Upper lobe of right lung (tissue), 1 donor: ENCODE results near the gene UFSP2. TPM values are rescaled to one million over a fixed set of nuclear protein-coding genes. Genes with fewer than 3 reads are reported as not detected.

Source experiments
- ATAC-seq: fragments of 200-7000 bp; cut with Tn5 transposase; one replicate; pipeline ENCODE4 v1.9.1; 2020; ENCODE audit warnings: mild to moderate bottlenecking, moderate library complexity
- DNase-seq: peaks from one replicate; pipeline ENCODE4 v3.0.0-alpha.2; 2020
- H3K27ac ChIP-seq: fragments of 200-600 bp; one replicate; pipeline ENCODE4 v1.8.0; 2022
- H3K27me3 ChIP-seq: fragments of 200-600 bp; one replicate; pipeline ENCODE4 v1.8.0; 2022; ENCODE audit warnings: mild to moderate bottlenecking
- H3K36me3 ChIP-seq: fragments of 200-600 bp; one replicate; pipeline ENCODE4 v1.8.0; 2022
- H3K4me1 ChIP-seq: fragments of 200-600 bp; one replicate; pipeline ENCODE4 v1.8.0; 2022
- H3K4me3 ChIP-seq: fragments of 200-600 bp; one replicate; pipeline ENCODE4 v1.8.0; 2022; ENCODE audit warnings: mild to moderate bottlenecking
- H3K9me3 ChIP-seq: fragments of 200-600 bp; one replicate; pipeline ENCODE4 v1.8.0; 2022
- intact Hi-C: fragments of 100-400 bp; cut with DNase I; formaldehyde crosslinking; loops from one replicate; pipeline ENCODE4 v1.11.0; 2022
- total RNA-seq: library from RNA; stranded (reverse); fragmentation: NEBNext Ultra II Directional; extraction: Animal tissue kit (Norgen Biotek cat#: 25700); gene quantifications from one replicate; pipeline ENCODE4 v1.2.1, GENCODE V29; 2021
- TF ChIP-seq, protein P1 (sequence below): fragments of 200-600 bp; IDR thresholded peaks from one replicate; pipeline ENCODE4 v1.8.0; 2022; ENCODE audit warnings: antibody characterized with exemption
- donor health status: DM: no; HTN: yes; CAD: no; lungs with severe emphysema.

Gene UFSP2
- total RNA-seq, 1 donor from 2014 or later = 36.8 TPM

- H3K4me3 ChIP-seq = no peak overlapping the region
- intact Hi-C loops = no loop called here
- H3K4me1 ChIP-seq = no peaks in the 10 kb centered on the region
- TF ChIP-seq, protein P1, sequence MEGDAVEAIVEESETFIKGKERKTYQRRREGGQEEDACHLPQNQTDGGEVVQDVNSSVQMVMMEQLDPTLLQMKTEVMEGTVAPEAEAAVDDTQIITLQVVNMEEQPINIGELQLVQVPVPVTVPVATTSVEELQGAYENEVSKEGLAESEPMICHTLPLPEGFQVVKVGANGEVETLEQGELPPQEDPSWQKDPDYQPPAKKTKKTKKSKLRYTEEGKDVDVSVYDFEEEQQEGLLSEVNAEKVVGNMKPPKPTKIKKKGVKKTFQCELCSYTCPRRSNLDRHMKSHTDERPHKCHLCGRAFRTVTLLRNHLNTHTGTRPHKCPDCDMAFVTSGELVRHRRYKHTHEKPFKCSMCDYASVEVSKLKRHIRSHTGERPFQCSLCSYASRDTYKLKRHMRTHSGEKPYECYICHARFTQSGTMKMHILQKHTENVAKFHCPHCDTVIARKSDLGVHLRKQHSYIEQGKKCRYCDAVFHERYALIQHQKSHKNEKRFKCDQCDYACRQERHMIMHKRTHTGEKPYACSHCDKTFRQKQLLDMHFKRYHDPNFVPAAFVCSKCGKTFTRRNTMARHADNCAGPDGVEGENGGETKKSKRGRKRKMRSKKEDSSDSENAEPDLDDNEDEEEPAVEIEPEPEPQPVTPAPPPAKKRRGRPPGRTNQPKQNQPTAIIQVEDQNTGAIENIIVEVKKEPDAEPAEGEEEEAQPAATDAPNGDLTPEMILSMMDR = no peak
- no peak for DNase-seq
- no peaks in the 10 kb centered on the region for H3K9me3 ChIP-seq
- peaks cover 30% of the 10 kb centered on the region for H3K36me3 ChIP-seq
- ATAC-seq = no peak
- H3K27ac ChIP-seq = no peak overlapping the region
- no peaks in the 10 kb centered on the region for H3K27me3 ChIP-seq
Observed at GRCh38 chr4:185357733-185358440, 67.9 kb downstream of the UFSP2 start.

- Histone ChIP-seq H3K27ac (no peak overlapping the region), H3K4me1 (no peaks in the 10 kb centered on the region), H3K27me3 (no peaks in the 10 kb centered on the region), H3K9me3 (no peaks in the 10 kb centered on the region), H3K4me3 (no peak overlapping the region), H3K36me3 (peaks cover 34% of the 10 kb centered on the region)
- ATAC-seq (no peak), DNase-seq (no peak)
- intact Hi-C loops = no loop called here
- TF ChIP-seq, protein P1 = no peak
Observed at GRCh38 chr4:185357211-185357610, 68.6 kb downstream of the UFSP2 start.

DNA sequence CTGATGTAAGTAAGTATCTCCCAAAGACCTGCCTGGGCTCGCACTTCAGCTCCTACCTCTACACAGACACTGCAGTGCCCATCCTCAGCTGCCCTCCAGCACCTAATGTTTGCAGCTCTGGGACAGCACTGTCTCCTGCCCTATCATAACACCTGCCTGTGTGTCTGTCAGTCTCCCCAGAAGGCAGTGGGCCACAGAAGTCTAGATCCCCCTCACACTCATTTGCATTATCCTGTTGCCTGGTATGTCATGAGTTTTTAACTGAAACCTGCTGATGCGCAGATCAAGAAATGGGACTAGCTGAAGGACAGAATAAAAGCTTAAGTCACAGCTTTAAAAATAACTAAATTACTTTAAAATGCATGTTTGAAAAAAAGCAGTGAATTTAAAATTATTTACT, 73.0 kb downstream of the UFSP2 start:
- intact Hi-C loops = no loop called here
- H3K36me3 ChIP-seq = peaks cover 61% of the 10 kb centered on the region
- no peaks in the 10 kb centered on the region for H3K9me3 ChIP-seq
- no peaks in the 10 kb centered on the region for H3K4me1 ChIP-seq
- TF ChIP-seq, protein P1 = no peak
- no peak overlapping the region for H3K27ac ChIP-seq
- DNase-seq (no peak), ATAC-seq (peak; percentile 7)
- H3K27me3 ChIP-seq = no peaks in the 10 kb centered on the region
- H3K4me3 ChIP-seq = no peak overlapping the region

DNA sequence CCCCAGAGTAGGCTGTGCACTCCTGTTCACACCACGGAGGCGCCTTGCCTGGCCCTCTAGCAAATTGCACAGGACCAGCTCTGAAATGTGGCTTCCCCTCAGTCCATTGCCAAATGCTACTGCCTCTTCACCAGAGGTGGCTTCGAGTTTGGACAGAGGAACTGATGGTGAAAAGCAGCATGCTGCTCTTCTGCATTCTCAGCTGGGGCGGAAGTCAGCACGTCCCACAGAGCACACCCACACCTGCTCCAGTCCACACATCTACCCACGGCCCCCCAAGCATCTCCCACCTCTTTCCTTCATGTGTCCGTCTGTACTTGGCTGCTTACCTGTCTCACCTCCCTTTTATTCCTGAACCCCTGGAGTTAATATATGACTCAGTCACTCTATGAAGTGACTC, 73.6 kb downstream of the UFSP2 start:
- Histone ChIP-seq H3K4me3 (no peak overlapping the region), H3K9me3 (no peaks in the 10 kb centered on the region), H3K27me3 (no peaks in the 10 kb centered on the region), H3K27ac (no peak overlapping the region), H3K36me3 (peaks cover 64% of the 10 kb centered on the region), H3K4me1 (no peaks in the 10 kb centered on the region)
- ATAC-seq = peak; percentile 24
- TF ChIP-seq, protein P1 = no peak
- DNase-seq = no peak
- intact Hi-C loops = no loop called here

DNA sequence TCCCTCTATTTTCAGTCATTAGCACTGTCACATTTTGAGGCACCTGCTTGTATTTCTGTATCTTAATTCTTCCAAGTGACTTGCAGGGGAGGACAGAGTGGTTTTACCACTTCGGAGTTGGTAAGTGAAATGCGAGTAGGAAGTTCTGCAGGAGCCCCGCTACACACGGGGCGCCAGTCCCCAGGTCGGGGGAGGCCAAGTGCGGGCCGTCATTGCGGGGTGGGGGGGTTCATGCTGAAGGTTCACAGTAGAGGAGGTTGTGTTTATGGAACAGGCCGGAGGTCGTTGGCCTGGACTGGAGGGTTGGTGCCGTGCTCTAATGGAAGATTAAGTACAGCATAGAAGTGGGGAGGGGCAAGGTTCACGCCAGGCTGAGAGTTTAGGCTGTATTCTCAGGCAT, 74.1 kb downstream of the UFSP2 start:
- no peak for DNase-seq

More for the DNA sequence above, 74.1 kb downstream of the UFSP2 start:
- Histone ChIP-seq H3K4me3 (no peak overlapping the region), H3K27ac (no peak overlapping the region), H3K9me3 (no peaks in the 10 kb centered on the region), H3K27me3 (no peaks in the 10 kb centered on the region), H3K36me3 (peaks cover 69% of the 10 kb centered on the region), H3K4me1 (no peaks in the 10 kb centered on the region)
- ATAC-seq = no peak
- TF ChIP-seq, protein P1 = no peak
- intact Hi-C loops = no loop called here

Other genes starting within 250 kb of the UFSP2 start
- gene CFAP97, start 222.0 kb downstream of the UFSP2 start, total RNA-seq = 38.2 TPM
- gene SNX25, start 216.4 kb downstream of the UFSP2 start, total RNA-seq = 98.5 TPM
- gene LRP2BP, start 30.0 kb downstream of the UFSP2 start, total RNA-seq = 0.72 TPM
- 7.7 TPM for gene ANKRD37, start 29.1 kb downstream of the UFSP2 start, total RNA-seq
- gene CCDC110, start 45.8 kb upstream of the UFSP2 start, total RNA-seq = 0.75 TPM
- 24.4 TPM for gene PDLIM3, start 109.5 kb upstream of the UFSP2 start, total RNA-seq